PC-9 (cell line): ENCODE data around the gene CDC42EP3. TPM values are rescaled to one million over a fixed set of nuclear protein-coding genes. Genes with fewer than 3 reads are reported as not detected.

Experiments
- BruUV-seq: library from RNA; stranded (reverse); fragments of 400-500 nt; replicated peaks from 2 replicates; lab custom pipeline; 2021; lab: Mats Ljungman, UMichigan
- CTCF ChIA-PET: fragments of 300-600 bp; sonication (Branson Sonifier 250); formaldehyde crosslinking; loops from one replicate; lab custom pipeline; 2022; ENCODE audit warnings: antibody characterized with exemption; lab: Charles Lee
- POLR2A ChIA-PET: fragments of 300-600 bp; sonication (Branson Sonifier 250); formaldehyde crosslinking; loops from one replicate; lab custom pipeline; 2022; ENCODE audit warnings: antibody characterized with exemption; ENCODE audit not compliant: unreplicated experiment; lab: Charles Lee
- DNase-seq, 2 experiments: peaks; one replicate each; pipeline versions ENCODE4 v3.0.0 to v3.0.0-alpha.2; 2015 to 2022; ENCODE audit warnings: mixed read lengths in 1 of 2
- H2AFZ ChIP-seq: fragments of 200-600 bp; sonication (generic); 2 replicates; pipeline ENCODE4 v1.8.1; 2017; ENCODE audit warnings: antibody characterized with exemption
- H3F3A ChIP-seq: fragments of 200-600 bp; sonication (generic); 2 replicates; pipeline ENCODE4 v1.8.1; 2017; ENCODE audit warnings: antibody characterized with exemption, mild to moderate bottlenecking, low read depth; ENCODE audit not compliant: insufficient read depth
- H3K27ac ChIP-seq: fragments of 200-600 bp; sonication (generic); 2 replicates; pipeline ENCODE4 v1.6.1; 2016; ENCODE audit warnings: mixed run types
- H3K27me3 ChIP-seq: fragments of 200-600 bp; sonication (generic); 2 replicates; pipeline ENCODE4 v1.6.1; 2016; ENCODE audit warnings: low read depth, mixed run types; ENCODE audit not compliant: insufficient read depth
- H3K36me3 ChIP-seq: fragments of 200-600 bp; sonication (generic); 2 replicates; pipeline ENCODE4 v1.6.1; 2016; ENCODE audit warnings: low read depth, mixed run types
- H3K4me1 ChIP-seq: fragments of 200-600 bp; sonication (generic); replicated peaks from 2 replicates; pipeline ENCODE4 v1.6.1; 2016; ENCODE audit warnings: mixed run types; ENCODE audit not compliant: insufficient read depth
- H3K4me2 ChIP-seq: fragments of 200-600 bp; sonication (generic); 2 replicates; pipeline ENCODE4 v1.6.1; 2017; ENCODE audit warnings: mixed run types
- H3K4me3 ChIP-seq: fragments of 200-600 bp; sonication (generic); 2 replicates; pipeline ENCODE4 v1.6.1; 2016; ENCODE audit warnings: mixed run types
- H3K79me2 ChIP-seq: fragments of 200-600 bp; sonication (generic); 2 replicates; pipeline ENCODE4 v1.6.1; 2017; ENCODE audit warnings: low read depth, mixed run types
- H3K9me2 ChIP-seq: fragments of 200-600 bp; sonication (generic); 2 replicates; pipeline ENCODE4 v1.8.1; 2017; ENCODE audit warnings: mild to moderate bottlenecking; ENCODE audit not compliant: insufficient read depth
- H3K9me3 ChIP-seq: fragments of 200-600 bp; sonication (generic); 2 replicates; pipeline ENCODE4 v1.8.1; 2016; ENCODE audit warnings: low read depth; ENCODE audit not compliant: insufficient read depth
- H4K20me1 ChIP-seq: fragments of 200-600 bp; sonication (generic); 2 replicates; pipeline ENCODE4 v1.8.1; 2017; ENCODE audit not compliant: insufficient read depth
- CTCF ChIP-seq: fragments of 200-600 bp; sonication (generic); conservative IDR thresholded peaks from 2 replicates; pipeline ENCODE4 v1.6.1; 2017; ENCODE audit warnings: mixed run types, antibody characterized with exemption, mild to moderate bottlenecking, moderate library complexity
- EZH2 ChIP-seq: fragments of 200-600 bp; sonication (generic); IDR thresholded peaks from 2 replicates; pipeline ENCODE4 v1.8.0; 2017; ENCODE audit warnings: antibody characterized with exemption, low read depth
- intact Hi-C: fragments of 100-400 bp; cut with micrococcal nuclease; formaldehyde crosslinking; loops from one replicate; pipeline ENCODE4 v1.10.0; 2022; ENCODE audit not compliant: unreplicated experiment
- total RNA-seq: library from RNA; stranded (reverse); gene quantifications from 2 replicates; pipeline ENCODE4 v1.2.3, GENCODE V29; 2021

Gene CDC42EP3
- total RNA-seq, 1 experiment from 2014 or later: 54.1 TPM

DNA sequence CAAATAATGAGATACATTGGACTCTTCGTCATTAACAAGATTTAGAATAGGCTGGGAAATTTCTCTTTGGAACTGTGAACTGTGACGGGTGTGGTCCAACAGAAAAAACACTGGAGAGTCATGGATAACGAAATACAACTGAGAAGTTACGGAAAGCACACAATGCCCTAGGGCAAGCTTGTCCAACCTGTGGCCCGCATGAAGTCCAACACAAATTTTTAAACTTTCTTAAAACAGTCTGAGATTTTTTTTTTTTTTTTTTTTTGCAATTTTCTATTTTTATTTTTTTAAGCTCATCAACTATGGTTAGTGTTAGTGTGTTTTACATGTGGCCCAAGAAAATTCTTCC, 27.7 kb downstream of the CDC42EP3 start:
- H3K27ac ChIP-seq: no peak overlapping the region
- H3K4me3 ChIP-seq: no peak overlapping the region
- ChIA-PET CTCF (no interaction called here), POLR2A (no interaction called here)
- H3K9me2 ChIP-seq: no peaks in the 10 kb centered on the region
- H3F3A ChIP-seq: peaks cover 13% of the 10 kb centered on the region
- BruUV-seq: no TSS peak
- H3K4me1 ChIP-seq: no peaks in the 10 kb centered on the region
- no peaks in the 10 kb centered on the region for H4K20me1 ChIP-seq
- intact Hi-C loops: no loop called here
- H3K4me2 ChIP-seq: no peak overlapping the region
- peaks cover 58% of the 10 kb centered on the region for H3K36me3 ChIP-seq
- H3K27me3 ChIP-seq: no peaks in the 10 kb centered on the region
- TF ChIP-seq CTCF (no peak), EZH2 (no peak)
- H3K9me3 ChIP-seq: peaks cover 6% of the 10 kb centered on the region; the same call in 1 of the 2 replicates
- no peak overlapping the region for H2AFZ ChIP-seq
- DNase-seq: no peak
- peaks cover 44% of the 10 kb centered on the region for H3K79me2 ChIP-seq

- ChIA-PET CTCF (no interaction called here), POLR2A (no interaction called here)
- H3K9me2 ChIP-seq: no peaks in the 10 kb centered on the region
- no peak for DNase-seq
- peaks cover 13% of the 10 kb centered on the region for H3F3A ChIP-seq
- H3K4me3 ChIP-seq: no peak overlapping the region
- H3K36me3 ChIP-seq: peaks cover 52% of the 10 kb centered on the region
- TF ChIP-seq EZH2: no peak
- no peak for TF ChIP-seq CTCF
- H3K27ac ChIP-seq: no peak overlapping the region
- peaks cover 38% of the 10 kb centered on the region for H3K79me2 ChIP-seq
- H3K27me3 ChIP-seq: no peaks in the 10 kb centered on the region
- no peaks in the 10 kb centered on the region for H4K20me1 ChIP-seq
- H3K4me2 ChIP-seq: no peak overlapping the region
- intact Hi-C loops: no loop called here
- BruUV-seq: no TSS peak
- H3K4me1 ChIP-seq: no peaks in the 10 kb centered on the region
- H3K9me3 ChIP-seq: peaks cover under 1% of the 10 kb centered on the region; the same call in 1 of the 2 replicates
- no peak overlapping the region for H2AFZ ChIP-seq
These were observed 28.3 kb downstream of the CDC42EP3 start for GRCh38 chr2:37642907-37643729.

GRCh38 chr2:37641582-37642171, 29.8 kb downstream of the CDC42EP3 start:
- peaks cover 13% of the 10 kb centered on the region for H3F3A ChIP-seq
- no peak for TF ChIP-seq EZH2
- TF ChIP-seq CTCF: no peak
- H3K4me1 ChIP-seq: no peaks in the 10 kb centered on the region
- H2AFZ ChIP-seq: no peak overlapping the region
- H3K79me2 ChIP-seq: peaks cover 26% of the 10 kb centered on the region
- H3K36me3 ChIP-seq: peaks cover 42% of the 10 kb centered on the region
- no peaks in the 10 kb centered on the region for H4K20me1 ChIP-seq
- no peaks in the 10 kb centered on the region for H3K9me2 ChIP-seq
- intact Hi-C loops: no loop called here
- H3K4me2 ChIP-seq: no peak overlapping the region
- H3K27ac ChIP-seq: no peak overlapping the region
- no TSS peak for BruUV-seq
- CTCF ChIA-PET: no interaction called here
- DNase-seq: no peak
- no peaks in the 10 kb centered on the region for H3K27me3 ChIP-seq
- H3K9me3 ChIP-seq: no peaks in the 10 kb centered on the region
- POLR2A ChIA-PET: interaction anchor here (0.7 kb wide), 1 partner anchor 11 kb away, joined by 3 read pairs; no protein-coding TSS in a partner anchor
- no peak overlapping the region for H3K4me3 ChIP-seq
